Dedifferentiated amniotic fluid mesenchymal stem cell (primary cell): Measurements from ENCODE around the gene CCNB3.

Source experiments
- DNase-seq: peaks from one replicate; pipeline ENCODE4 v3.0.0-alpha.2; 2016; ENCODE audit errors: extremely low spot score

The CCNB3 gene

DNA sequence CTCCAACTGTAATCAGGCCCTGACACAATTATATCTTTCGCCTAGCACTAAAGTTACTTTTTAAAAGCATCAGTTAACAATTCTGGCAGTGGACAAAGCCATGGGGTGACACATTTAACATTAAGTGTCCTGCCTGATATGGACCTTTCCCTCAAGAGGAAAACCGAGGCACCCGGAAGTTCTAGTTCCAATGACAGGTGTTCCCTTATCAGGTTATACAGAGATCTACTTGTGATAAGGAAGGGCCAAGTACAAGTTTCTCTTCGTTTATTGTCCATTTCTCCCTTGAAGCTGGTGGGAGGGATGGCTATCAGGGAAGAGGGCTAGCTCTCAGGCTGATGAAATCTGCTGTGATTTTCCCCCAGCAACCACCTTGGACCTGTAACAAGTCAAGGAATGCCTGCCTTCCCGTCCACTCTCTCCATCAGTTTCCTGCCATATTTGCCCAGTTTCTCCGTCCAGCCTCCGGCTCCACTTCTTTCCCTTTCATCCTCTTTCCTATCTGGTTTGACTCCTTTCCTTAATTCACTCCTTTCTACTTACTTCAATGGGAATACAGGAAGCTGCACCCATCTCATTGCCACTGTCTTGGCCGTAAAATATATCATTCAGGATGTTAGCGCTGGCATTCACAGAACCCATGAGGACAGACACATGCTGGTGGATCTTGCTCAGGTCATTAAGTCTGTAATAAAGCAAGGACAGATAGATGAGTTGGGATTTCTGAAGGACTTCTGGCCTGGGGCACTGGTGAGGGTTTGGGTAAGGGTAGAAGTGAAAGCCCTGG lies 171.1 kb downstream of the CCNB3 start:
- DNase-seq = no peak

DNA sequence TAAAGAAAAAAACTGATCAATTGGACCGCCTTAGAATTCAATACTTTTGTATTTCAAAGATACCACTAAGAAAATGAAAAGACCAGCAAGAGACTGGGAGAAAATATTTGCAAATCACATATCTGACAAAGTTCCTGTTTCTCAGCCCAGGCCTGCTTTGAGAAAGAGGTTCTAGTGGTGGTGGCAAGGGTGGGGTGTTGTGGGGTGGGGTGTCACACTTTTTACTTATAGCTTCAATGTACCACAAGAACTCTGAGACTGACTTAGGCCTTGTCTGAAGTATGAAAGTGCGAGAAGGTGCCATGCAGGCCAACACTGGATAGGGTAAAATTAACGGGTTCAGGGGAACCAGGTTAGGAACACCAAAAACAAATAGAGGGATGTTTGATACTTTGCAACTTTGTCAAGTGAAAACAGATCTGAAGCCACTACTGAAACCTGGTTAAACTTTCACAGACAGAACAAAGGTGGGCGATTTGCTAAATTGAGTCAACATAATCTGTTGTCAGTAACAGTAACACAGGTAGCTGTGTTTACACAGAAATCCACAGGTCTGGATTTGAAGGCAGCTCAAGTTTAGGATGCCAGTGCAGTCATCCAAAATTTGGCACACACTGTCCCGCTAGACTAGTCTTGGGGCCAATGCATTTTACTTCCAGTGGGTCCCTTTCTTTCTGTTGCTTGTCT lies 177.3 kb downstream of the CCNB3 start:
- no peak for DNase-seq

DNA sequence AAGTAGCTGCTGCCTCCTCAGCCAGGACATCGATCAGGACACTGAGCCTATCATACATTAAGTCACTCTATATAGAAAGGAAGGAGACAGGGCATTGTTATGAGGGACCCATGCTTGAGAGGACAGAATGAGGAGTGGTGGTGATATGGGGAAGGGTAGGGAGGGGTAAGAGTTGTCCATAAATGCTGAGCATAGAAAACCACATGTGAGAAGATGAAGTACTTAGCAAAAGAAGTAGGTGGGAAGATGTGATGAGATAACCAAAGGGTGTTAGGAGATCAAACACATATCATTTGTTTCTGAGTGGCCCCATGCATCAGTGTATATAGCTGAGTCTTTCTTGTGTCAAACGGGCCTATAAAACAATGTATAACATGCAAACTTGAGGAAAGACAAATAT lies 182.0 kb downstream of the CCNB3 start:
- DNase-seq = no peak

DNA sequence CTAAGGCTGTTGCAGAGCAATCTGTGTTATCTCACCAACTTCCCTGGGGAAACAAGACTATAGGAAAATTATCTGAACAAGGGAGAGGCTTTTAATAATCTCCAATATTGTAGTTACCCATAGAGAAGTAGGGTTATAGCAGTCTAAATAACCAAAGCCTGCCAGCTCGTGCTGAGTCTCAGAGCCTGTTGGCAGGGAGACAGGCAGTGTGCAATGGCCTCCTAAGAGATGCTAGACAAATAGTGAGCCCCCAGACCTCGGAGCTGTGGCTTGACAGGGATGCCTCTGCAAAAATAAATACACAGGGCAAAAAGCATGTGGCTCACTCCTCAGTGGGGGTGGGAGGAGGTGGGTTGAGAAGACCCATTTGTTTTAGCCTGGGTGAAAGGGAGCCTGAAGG lies 189.3 kb downstream of the CCNB3 start:
- DNase-seq = no peak
